HG03457 (cell line): ENCODE results near the gene CMTR1.
"Not testable (repeated sequence)": the region's sequence is repeated elsewhere in the genome, so short reads cannot be mapped to it uniquely, and the experiment has no call there.

ENCODE experiments used
- ATAC-seq: cut with Tn5 transposase; IDR thresholded peaks from one replicate; pipeline ENCODE4 v1.9.1; 2021; ENCODE audit warnings: moderate number of reproducible peaks; ENCODE audit not compliant: unreplicated experiment

The CMTR1 gene

DNA sequence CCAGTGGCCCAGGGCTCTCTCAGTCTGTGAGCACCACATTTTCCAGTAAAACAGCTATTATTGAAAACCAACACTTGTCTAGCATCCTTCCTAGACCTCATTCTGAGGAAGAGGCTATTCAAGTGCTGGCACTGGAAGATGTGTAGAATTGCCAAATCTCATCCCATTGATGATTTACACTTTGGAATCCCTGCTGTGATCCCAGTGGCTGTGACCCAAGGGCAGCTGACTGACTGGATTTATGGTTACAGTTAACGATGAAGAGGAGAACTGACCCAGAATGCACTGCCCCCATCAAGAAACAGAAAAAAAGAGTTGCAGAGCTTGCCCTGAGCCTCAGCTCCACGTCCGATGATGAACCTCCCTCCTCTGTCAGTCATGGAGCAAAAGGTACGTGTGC, 2.4 kb downstream of the CMTR1 start:
- no peak for ATAC-seq

- no peak for ATAC-seq
Measured at GRCh38 chr6:37435816-37436215, 2.8 kb downstream of the CMTR1 start.

DNA sequence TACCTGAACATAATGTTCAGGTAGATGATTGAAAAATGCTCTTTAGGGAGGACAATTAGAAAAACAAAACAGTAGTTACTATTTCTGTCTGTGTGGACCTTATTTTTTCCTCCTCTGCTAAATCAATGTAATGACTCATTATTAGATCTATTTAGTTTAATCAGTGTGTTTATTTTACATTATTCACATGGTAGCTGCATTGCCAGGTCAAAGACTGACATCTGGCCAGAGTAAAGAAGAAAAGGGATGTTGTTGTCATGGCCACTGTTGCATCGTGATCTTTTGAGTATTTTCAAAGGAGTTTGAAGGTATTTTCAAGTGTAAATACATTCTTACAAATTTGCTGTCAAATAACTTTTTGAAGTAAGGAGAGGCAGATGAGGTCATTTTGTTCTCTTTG, 5.9 kb downstream of the CMTR1 start:
- ATAC-seq = no peak

GRCh38 chr6:37441651-37442050, 8.6 kb downstream of the CMTR1 start:
- ATAC-seq = no peak

DNA sequence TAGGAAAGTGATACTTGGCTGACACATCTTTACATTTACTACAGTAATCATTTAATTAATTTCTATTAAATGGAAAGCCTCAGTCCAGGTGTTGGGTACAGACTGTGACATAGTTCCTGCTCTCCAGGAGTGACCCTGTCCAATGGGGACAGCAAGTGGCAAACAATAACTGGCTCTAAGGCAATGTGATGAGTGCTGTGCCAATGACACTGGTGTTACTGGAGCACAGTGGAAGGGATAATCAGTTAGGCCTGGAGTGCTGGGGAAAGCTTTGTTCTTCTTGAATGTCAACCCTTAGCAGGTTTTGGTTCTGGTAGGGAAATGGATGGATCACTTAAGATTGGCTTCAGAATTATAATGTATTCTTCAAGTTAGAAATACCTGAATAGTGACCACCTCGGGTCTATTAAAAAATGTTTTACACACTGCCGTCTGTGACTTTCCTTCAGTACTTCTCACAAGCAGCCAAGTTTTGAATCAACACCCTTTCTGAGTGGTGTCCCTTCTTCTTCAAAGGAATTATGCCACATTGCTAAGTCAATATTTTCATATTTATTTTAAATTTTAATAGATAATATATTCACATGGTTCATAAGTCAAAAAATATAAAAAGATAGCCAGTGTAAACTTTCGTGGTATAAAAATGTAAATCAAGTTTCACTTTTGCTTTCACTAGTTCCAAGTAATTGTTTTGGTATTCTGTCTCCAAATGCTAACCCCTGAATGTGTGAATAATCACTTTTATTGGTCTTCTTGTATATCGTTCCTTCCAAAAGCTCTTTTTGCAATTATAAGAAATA, 9.6 kb downstream of the CMTR1 start:
- no peak for ATAC-seq

- ATAC-seq = not testable (repeated sequence)
Measured at GRCh38 chr6:37443216-37443542, 10.2 kb downstream of the CMTR1 start.

GRCh38 chr6:37449984-37450383, 17.0 kb downstream of the CMTR1 start:
- ATAC-seq = no peak

GRCh38 chr6:37451441-37452193, 18.6 kb downstream of the CMTR1 start:
- ATAC-seq = no peak

DNA sequence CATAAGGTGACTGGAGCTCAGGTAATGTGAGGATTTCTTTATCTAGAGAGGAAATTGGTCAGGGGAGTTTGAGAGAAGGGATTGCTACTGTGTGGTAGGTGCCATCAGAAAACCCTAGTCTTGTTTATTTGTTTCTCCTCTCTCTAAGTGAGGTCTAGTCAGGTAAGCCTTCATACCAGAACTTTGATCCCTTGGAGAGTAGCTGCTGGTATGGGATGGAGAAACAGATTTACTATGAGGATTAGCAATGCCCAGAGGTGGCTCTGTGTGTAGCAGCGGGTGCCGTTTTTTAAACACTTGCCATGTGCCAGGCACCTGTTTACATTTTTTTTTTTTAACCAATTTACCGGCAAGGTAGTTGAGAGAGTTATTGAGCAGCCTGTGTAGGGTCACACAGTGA, 19.5 kb downstream of the CMTR1 start:
- no peak for ATAC-seq

GRCh38 chr6:37454420-37455140, 21.6 kb downstream of the CMTR1 start:
- ATAC-seq = no peak

DNA sequence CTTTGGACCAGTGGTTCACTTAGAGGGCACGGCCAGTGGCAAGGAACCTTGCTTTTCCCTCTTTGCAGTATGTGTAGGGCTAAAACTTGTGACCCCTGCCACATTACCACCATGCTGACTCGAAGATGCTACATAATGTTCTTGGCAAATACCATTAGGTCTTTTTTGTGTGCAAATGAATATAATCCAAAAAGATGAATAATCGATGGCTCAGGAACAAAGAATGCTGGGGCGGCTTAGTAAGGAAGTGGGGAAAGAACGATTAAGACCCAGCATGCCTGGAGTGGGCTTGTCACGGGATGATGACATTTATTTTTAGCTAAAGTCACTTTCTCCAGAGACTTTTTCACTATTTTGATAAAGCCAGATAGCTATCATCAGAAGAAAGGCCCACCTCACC, 23.1 kb downstream of the CMTR1 start:
- ATAC-seq = no peak

- ATAC-seq = no peak
Measured at GRCh38 chr6:37456816-37457560, 24.0 kb downstream of the CMTR1 start.

- no peak for ATAC-seq
Measured at GRCh38 chr6:37459981-37460800, 27.2 kb downstream of the CMTR1 start.

DNA sequence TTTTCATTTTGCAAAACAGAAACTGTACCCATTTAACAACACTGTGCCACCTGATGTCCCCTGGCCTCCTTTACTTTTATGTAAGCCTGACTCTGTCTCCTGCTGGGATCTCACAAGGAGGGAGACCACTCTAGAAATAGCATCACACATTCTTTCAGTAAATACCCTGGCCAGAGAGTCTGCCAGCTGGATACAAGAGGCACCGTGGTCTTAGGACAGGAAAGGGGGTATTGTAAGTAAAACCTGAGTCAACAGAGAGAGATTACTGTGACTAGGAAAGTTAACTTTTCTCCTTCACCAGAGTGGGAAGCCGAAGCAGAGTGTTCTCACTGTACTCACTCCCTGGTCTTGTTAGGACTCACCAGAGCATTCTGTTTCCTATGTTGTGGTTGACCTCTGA, 27.8 kb downstream of the CMTR1 start:
- no peak for ATAC-seq

DNA sequence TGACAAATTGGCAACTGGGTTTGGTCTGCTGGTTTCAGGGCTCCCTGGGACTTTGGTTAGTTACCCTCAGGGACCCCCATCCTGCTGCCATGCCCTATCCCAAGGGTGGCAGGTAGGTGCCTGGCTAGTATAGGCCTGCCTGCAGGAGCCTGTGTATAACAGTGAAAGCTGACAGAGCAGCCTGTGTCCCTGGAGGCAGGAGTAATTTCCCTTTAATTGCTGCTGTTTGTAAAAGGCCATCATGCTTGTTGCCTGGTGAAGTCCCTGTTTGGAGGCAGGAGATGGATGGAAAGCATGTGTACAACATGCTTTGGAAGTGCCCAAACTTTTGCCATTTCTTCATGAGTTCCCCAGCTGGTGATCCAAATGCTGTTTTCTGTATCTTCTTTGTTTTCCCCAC, 30.1 kb downstream of the CMTR1 start:
- no peak for ATAC-seq

DNA sequence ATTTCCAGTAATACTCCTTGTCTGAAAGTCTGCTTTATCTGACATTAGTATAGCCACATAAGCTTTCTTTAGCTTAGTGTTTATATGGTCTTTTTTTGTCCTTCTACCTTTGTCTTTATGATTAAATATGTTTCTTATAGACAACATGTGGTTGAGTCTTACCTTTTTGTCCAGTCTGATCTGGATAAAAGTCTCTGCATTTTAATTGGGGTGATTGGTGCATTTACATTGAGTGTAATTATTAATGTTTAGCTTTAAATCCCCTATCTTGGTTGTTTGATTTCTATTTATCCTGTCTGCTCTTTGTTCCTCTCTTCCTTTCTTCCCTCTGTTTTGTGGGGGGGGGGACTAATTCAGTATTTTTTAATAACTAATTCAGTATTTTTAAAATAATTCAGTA, 34.7 kb downstream of the CMTR1 start:
- no peak for ATAC-seq

DNA sequence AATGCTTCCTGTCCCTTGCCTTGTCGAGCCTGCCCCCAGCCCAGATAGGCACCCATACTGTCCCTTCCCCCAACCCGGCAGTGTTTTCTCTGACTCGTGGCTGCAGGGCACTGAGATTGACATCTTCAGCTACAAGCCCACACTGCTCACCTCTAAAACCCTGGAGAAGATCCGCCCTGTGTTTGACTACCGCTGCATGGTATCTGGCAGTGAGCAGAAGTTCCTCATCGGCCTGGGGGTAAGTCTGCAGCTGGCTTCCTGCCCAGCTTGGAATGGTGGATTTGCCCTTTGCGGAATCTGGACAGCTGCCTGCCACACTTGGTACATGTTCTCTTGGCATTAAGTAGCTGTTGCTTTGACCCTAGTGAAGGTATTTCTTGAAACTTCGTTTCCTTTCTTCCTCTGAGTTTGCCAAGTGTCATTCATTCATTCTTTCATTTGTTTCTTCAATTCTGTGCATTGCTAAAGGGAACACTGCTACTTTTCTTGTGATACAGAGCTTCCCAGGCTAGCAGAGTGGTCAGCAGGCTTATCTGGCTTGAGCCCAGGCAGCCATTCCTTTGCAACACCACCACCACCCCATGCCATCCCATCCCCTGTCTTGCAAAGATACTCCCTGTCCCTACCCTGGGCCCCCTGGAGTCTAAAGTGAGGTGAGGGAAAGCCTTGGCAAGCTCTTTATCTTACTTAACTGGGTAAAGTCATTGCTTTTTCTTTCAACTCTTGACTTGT, 40.5 kb downstream of the CMTR1 start:
- no peak for ATAC-seq

- no peak for ATAC-seq
Measured at GRCh38 chr6:37474316-37474715, 41.3 kb downstream of the CMTR1 start.

DNA sequence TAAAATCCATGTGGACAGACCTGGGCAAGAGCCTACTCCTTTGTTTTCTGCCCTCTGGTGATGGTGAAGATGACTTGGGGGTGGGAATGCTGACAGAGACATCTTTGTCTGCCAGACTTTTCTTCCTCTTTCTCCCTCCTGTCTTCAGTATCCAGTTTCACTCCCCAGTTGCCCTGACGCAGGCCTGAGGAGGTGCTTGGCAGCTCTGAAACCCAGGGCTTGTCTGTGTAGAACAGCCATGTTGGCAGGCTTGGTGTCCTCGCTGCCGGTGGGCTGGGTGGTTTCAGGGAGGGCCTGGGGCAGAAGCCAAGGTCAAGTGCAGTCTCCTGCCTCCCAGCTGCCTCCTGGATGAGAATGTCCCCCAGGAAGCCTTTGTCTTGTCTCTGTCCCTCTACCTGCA, 44.2 kb downstream of the CMTR1 start:
- ATAC-seq = no peak
